HG02763 (cell line): ENCODE measurements around the gene USP37.
"Not testable (repeated sequence)": the region's sequence is repeated elsewhere in the genome, so short reads cannot be mapped to it uniquely, and the experiment has no call there.

ENCODE experiments used
- ATAC-seq: cut with Tn5 transposase; IDR thresholded peaks from one replicate; pipeline ENCODE4 v1.9.1; 2021; ENCODE audit warnings: mild to moderate bottlenecking, moderate library complexity; ENCODE audit not compliant: unreplicated experiment

Gene USP37

GRCh38 chr2:218557941-218558340 is 10.2 kb downstream of the USP37 start:
- no peak for ATAC-seq

- no peak for ATAC-seq
These were observed 12.6 kb downstream of the USP37 start for GRCh38 chr2:218555527-218555926.

GRCh38 chr2:218554225-218554624 is 13.9 kb downstream of the USP37 start:
- not testable (repeated sequence) for ATAC-seq

GRCh38 chr2:218547978-218548377 is 20.2 kb downstream of the USP37 start:
- ATAC-seq = no peak

GRCh38 chr2:218547511-218547910 is 20.6 kb downstream of the USP37 start:
- no peak for ATAC-seq

GRCh38 chr2:218546012-218546411 is 22.1 kb downstream of the USP37 start:
- no peak for ATAC-seq

- no peak for ATAC-seq
These were observed 28.1 kb downstream of the USP37 start for GRCh38 chr2:218540015-218540414.

- no peak for ATAC-seq
These were observed 31.2 kb downstream of the USP37 start for GRCh38 chr2:218536804-218537494.

- ATAC-seq = no peak
These were observed 38.2 kb downstream of the USP37 start for GRCh38 chr2:218529990-218530389.

- not testable (repeated sequence) for ATAC-seq
These were observed 39.7 kb downstream of the USP37 start for GRCh38 chr2:218528409-218528808.

GRCh38 chr2:218523651-218524050 is 44.5 kb downstream of the USP37 start:
- no peak for ATAC-seq

GRCh38 chr2:218518876-218519275 is 49.3 kb downstream of the USP37 start:
- no peak for ATAC-seq

GRCh38 chr2:218517434-218518206 is 50.5 kb downstream of the USP37 start:
- no peak for ATAC-seq

GRCh38 chr2:218516614-218517013 is 51.5 kb downstream of the USP37 start:
- ATAC-seq = no peak

- no peak for ATAC-seq
These were observed 54.5 kb downstream of the USP37 start for GRCh38 chr2:218513676-218514075.

- ATAC-seq = no peak
These were observed 59.9 kb downstream of the USP37 start for GRCh38 chr2:218508299-218508698.

GRCh38 chr2:218505754-218506371 is 62.3 kb downstream of the USP37 start:
- ATAC-seq = no peak

GRCh38 chr2:218501665-218502064 is 66.5 kb downstream of the USP37 start:
- no peak for ATAC-seq

- ATAC-seq = no peak
These were observed 67.6 kb downstream of the USP37 start for GRCh38 chr2:218500501-218501060.

- no peak for ATAC-seq
These were observed 82.0 kb downstream of the USP37 start for GRCh38 chr2:218485986-218486667.

GRCh38 chr2:218482651-218483050 is 85.5 kb downstream of the USP37 start:
- ATAC-seq = no peak
